ENCODE data around the gene SLC26A11.

SLC26A11 gene

GRCh38 chr17:80223142-80223815, 3.1 kb downstream of the SLC26A11 start:
- TF ChIP-seq, protein P1, sequence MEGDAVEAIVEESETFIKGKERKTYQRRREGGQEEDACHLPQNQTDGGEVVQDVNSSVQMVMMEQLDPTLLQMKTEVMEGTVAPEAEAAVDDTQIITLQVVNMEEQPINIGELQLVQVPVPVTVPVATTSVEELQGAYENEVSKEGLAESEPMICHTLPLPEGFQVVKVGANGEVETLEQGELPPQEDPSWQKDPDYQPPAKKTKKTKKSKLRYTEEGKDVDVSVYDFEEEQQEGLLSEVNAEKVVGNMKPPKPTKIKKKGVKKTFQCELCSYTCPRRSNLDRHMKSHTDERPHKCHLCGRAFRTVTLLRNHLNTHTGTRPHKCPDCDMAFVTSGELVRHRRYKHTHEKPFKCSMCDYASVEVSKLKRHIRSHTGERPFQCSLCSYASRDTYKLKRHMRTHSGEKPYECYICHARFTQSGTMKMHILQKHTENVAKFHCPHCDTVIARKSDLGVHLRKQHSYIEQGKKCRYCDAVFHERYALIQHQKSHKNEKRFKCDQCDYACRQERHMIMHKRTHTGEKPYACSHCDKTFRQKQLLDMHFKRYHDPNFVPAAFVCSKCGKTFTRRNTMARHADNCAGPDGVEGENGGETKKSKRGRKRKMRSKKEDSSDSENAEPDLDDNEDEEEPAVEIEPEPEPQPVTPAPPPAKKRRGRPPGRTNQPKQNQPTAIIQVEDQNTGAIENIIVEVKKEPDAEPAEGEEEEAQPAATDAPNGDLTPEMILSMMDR (IDR thresholded peaks at IDR 0.05; ENCODE audit: low read depth, low read length): no peak
- Histone ChIP-seq H3K4me3 (ENCODE audit: low read depth, low read length) (no peak overlapping the region), H3K36me3 (no peaks in the 10 kb centered on the region), H3K9me3 (no peaks in the 10 kb centered on the region), H3K4me1 (peaks cover 6% of the 10 kb centered on the region), H3K27me3 (no peaks in the 10 kb centered on the region)
- DNase-seq: no peak

DNA sequence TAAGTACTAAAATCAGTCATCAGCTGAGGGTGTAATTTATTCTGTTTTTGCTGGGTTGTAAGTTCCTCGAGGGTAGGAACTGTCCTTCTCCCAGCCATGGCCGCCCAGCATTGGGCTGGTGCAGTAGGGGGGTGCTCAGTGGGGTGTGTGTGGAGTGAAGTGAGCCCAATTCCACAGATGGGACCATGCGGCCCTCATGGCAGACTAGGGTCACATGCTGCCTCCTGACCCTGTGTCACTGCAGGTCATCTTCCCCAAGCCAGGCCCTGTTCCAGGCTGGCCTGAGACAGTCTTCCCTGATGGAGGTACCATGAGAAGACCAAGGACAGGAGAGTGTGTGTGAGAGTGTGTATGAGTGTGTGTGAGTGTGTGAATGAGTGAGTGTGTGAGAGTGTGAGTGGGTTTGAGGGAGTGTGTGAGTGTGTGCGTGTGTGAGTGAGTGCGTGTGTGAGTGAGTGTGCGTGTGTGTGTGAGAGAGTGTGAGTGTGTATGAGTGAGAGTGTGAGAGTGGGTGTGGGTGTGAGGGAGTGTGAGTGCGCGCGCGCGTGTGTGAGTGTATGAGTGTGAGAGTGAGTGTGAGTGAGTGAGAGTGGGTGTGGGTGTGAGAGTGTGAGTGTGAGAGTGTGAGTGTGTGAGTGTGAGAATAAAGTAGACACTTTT, 3.7 kb downstream of the SLC26A11 start:
- Histone ChIP-seq H3K9me3 (no peaks in the 10 kb centered on the region), H3K27me3 (no peaks in the 10 kb centered on the region), H3K4me1 (peaks cover 3% of the 10 kb centered on the region), H3K36me3 (no peaks in the 10 kb centered on the region), H3K4me3 (ENCODE audit: low read depth, low read length) (no peak overlapping the region)
- no peak for DNase-seq
- TF ChIP-seq, protein P1 (IDR thresholded peaks at IDR 0.05; ENCODE audit: low read depth, low read length): no peak

DNA sequence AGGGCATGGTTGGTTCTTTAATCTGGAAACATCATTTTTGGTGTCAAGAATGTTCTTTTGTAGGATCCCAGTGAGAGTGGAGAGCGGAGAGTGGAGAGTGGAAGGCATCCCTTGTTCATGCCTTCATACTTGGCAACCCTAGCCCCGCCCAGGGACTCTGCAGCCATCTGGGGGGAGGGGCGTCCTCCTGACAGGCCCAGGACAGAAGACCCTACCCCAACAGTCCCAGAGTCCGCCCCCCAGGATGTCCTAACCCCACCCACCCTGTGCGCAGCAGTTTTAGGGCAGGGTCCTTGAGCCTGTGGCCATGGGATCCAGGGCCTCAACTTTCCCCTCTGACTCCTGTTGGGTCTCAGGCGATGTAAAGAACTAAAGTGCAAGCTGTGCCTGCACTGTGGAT, 4.5 kb downstream of the SLC26A11 start:
- no peak for DNase-seq
- H3K9me3 ChIP-seq: no peaks in the 10 kb centered on the region
- H3K4me3 ChIP-seq (ENCODE audit: low read depth, low read length): no peak overlapping the region
- TF ChIP-seq, protein P1 (IDR thresholded peaks at IDR 0.05; ENCODE audit: low read depth, low read length): no peak
- H3K27me3 ChIP-seq: no peaks in the 10 kb centered on the region
- no peaks in the 10 kb centered on the region for H3K36me3 ChIP-seq
- H3K4me1 ChIP-seq: no peaks in the 10 kb centered on the region

DNA sequence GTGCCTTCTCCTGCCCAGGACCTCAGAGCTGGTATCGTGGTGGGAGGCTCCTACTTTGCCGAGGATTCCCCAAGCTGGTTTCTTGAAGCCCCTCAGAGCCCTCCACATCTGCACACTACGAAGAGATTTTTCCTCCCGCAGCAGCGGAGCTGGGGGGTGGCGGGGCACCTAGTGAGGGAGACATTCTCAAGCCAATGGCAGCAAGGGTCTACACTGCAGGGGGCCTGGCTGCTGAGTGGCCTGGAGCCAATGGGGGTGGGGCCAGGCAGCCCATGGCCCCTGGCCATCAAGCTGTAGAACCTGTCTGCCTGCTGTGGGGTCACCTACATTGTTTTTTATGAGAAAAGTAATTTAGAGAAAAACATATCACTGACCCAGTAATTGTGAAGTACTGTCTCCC, 5.0 kb downstream of the SLC26A11 start:
- TF ChIP-seq, protein P1 (IDR thresholded peaks at IDR 0.05; ENCODE audit: low read depth, low read length): no peak
- DNase-seq: no peak
- H3K4me3 ChIP-seq (ENCODE audit: low read depth, low read length): no peak overlapping the region
- no peaks in the 10 kb centered on the region for H3K36me3 ChIP-seq
- no peaks in the 10 kb centered on the region for H3K27me3 ChIP-seq
- H3K4me1 ChIP-seq: no peaks in the 10 kb centered on the region
- no peaks in the 10 kb centered on the region for H3K9me3 ChIP-seq

GRCh38 chr17:80227156-80227555, 6.9 kb downstream of the SLC26A11 start:
- DNase-seq: no peak
- H3K4me3 ChIP-seq (ENCODE audit: low read depth, low read length): no peak overlapping the region
- no peaks in the 10 kb centered on the region for H3K27me3 ChIP-seq
- no peaks in the 10 kb centered on the region for H3K9me3 ChIP-seq
- TF ChIP-seq, protein P1 (IDR thresholded peaks at IDR 0.05; ENCODE audit: low read depth, low read length): no peak
- H3K4me1 ChIP-seq: no peaks in the 10 kb centered on the region
- H3K36me3 ChIP-seq: no peaks in the 10 kb centered on the region

DNA sequence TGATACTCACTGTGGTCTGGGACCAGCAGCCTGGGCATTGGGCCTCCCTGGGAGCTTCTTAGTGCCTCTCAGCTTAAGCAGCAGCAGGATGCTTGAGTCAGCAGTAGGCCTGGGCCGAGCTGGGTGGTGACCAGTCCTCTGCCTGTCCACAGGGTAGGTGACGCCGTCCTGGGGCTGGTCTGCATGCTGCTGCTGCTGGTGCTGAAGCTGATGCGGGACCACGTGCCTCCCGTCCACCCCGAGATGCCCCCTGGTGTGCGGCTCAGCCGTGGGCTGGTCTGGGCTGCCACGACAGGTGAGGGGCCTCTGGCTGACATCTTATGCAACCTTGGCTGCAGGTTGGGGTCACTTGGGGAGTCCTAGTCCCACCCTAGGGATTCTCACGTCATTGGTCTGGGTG, 7.4 kb downstream of the SLC26A11 start:
- Histone ChIP-seq H3K27me3 (no peaks in the 10 kb centered on the region), H3K4me3 (ENCODE audit: low read depth, low read length) (no peak overlapping the region), H3K9me3 (no peaks in the 10 kb centered on the region; the same call in 1 of the 2 replicates), H3K36me3 (no peaks in the 10 kb centered on the region; the same call in 1 of the 2 replicates), H3K4me1 (no peaks in the 10 kb centered on the region)
- no peak for DNase-seq
- TF ChIP-seq, protein P1 (IDR thresholded peaks at IDR 0.05; ENCODE audit: low read depth, low read length): no peak

Measured in BE2C (cell line).